ENCODE data around the gene ZNF839. TPM values are rescaled to one million over a fixed set of nuclear protein-coding genes. Genes with fewer than 3 reads are reported as not detected.

The ZNF839 gene
- total RNA-seq, 1 donor from 2014 or later = 13.0 TPM

GRCh38 chr14:102378830-102379229 is 59.3 kb downstream of the ZNF839 start:
- no peak for DNase-seq (ENCODE audit: low spot score)

GRCh38 chr14:102387086-102387485 is 67.5 kb downstream of the ZNF839 start:
- no peak for DNase-seq (ENCODE audit: low spot score)

GRCh38 chr14:102389246-102389645 is 69.7 kb downstream of the ZNF839 start:
- DNase-seq (ENCODE audit: low spot score) = no peak

GRCh38 chr14:102390064-102390855 is 70.7 kb downstream of the ZNF839 start:
- DNase-seq (ENCODE audit: low spot score) = no peak

Other genes with a start within 250 kb of the ZNF839 start
- gene HSP90AA1, start 232.7 kb upstream of the ZNF839 start, total RNA-seq (ENCODE audit: insufficient read depth, low replicate concordance) = 161 TPM
- gene WDR20, start 179.8 kb upstream of the ZNF839 start, total RNA-seq (ENCODE audit: insufficient read depth, low replicate concordance) = 33.9 TPM
- 13.0 TPM for gene MOK, start 14.6 kb upstream of the ZNF839 start, total RNA-seq (ENCODE audit: insufficient read depth, low replicate concordance)
- gene CINP, start 43.1 kb downstream of the ZNF839 start, total RNA-seq (ENCODE audit: insufficient read depth, low replicate concordance) = 19.0 TPM
- 7.2 TPM for gene TECPR2, start 43.2 kb downstream of the ZNF839 start, total RNA-seq (ENCODE audit: insufficient read depth, low replicate concordance)
- 11.1 TPM for gene ANKRD9, start 190.0 kb downstream of the ZNF839 start, total RNA-seq (ENCODE audit: insufficient read depth, low replicate concordance)